ENCODE measurements around the gene TMOD4. TPM values are rescaled to one million over a fixed set of nuclear protein-coding genes. Genes with fewer than 3 reads are reported as not detected.

Gene TMOD4
- total and polyA plus RNA-seq, 8 donors = 0.47 to 0.81 (median 0.56) TPM; not detected in 4

DNA sequence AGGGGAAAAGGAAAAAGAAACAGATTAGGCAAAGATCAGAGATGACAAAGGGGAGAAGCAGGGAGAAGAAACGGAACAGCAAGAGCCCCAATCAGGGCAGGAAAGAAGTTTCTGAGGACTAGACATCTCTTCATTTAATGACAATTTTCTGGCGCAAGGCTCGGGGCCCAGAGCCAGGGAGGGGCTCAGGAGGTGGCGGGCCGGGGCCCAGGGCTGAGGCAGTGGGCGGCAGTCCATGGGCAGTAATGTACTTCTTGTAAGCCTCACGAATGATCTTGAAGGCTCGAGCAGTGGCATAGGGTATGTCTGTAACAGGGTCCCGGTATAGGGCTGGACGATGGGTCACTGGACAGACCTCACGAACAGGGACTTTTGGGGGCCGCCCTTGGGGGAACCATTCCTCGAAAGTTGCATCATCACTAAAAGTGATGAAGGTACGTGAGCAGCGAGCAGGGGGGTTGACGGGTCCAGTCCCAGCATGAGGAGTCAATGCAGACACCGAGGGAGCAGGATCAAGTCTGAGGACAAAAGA is 799 bp upstream of the TMOD4 start:
- Histone ChIP-seq H3K4me3 (no peak overlapping the region), H3K27ac (no peak overlapping the region), H3K27me3 (no peaks in the 10 kb centered on the region), H3K36me3 (peaks cover 0 to 43% (median 18%) of the 10 kb centered on the region in 3 donors), H3K4me1 (no peaks in the 10 kb centered on the region), H3K9me3 (no peaks in the 10 kb centered on the region)
- no peak for ATAC-seq
- no peak for DNase-seq
- FAIRE-seq = no peak
- intact Hi-C loops (cut with DNase I) = no loop called here
- TF ChIP-seq, protein P1, sequence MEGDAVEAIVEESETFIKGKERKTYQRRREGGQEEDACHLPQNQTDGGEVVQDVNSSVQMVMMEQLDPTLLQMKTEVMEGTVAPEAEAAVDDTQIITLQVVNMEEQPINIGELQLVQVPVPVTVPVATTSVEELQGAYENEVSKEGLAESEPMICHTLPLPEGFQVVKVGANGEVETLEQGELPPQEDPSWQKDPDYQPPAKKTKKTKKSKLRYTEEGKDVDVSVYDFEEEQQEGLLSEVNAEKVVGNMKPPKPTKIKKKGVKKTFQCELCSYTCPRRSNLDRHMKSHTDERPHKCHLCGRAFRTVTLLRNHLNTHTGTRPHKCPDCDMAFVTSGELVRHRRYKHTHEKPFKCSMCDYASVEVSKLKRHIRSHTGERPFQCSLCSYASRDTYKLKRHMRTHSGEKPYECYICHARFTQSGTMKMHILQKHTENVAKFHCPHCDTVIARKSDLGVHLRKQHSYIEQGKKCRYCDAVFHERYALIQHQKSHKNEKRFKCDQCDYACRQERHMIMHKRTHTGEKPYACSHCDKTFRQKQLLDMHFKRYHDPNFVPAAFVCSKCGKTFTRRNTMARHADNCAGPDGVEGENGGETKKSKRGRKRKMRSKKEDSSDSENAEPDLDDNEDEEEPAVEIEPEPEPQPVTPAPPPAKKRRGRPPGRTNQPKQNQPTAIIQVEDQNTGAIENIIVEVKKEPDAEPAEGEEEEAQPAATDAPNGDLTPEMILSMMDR (IDR thresholded peaks at IDR 0.05) = no peak
- 92 to 94% methylated on average over 17 of the region's 17 CpGs for WGBS, 2 donors

GRCh38 chr1:151175041-151175741 is 590 bp downstream of the TMOD4 start:
- Histone ChIP-seq H3K4me3 (no peak overlapping the region), H3K27me3 (no peaks in the 10 kb centered on the region), H3K27ac (no peak overlapping the region), H3K4me1 (no peaks in the 10 kb centered on the region), H3K9me3 (no peaks in the 10 kb centered on the region), H3K36me3 (peaks cover 0 to 30% (median 9%) of the 10 kb centered on the region in 3 donors)
- TF ChIP-seq, protein P1 (IDR thresholded peaks at IDR 0.05) = no peak
- ATAC-seq = no peak
- no peak for FAIRE-seq
- 68 to 77% methylated on average over 6 of the region's 6 CpGs for WGBS, 2 donors
- intact Hi-C loops (cut with DNase I) = no loop called here
- no peak for DNase-seq

DNA sequence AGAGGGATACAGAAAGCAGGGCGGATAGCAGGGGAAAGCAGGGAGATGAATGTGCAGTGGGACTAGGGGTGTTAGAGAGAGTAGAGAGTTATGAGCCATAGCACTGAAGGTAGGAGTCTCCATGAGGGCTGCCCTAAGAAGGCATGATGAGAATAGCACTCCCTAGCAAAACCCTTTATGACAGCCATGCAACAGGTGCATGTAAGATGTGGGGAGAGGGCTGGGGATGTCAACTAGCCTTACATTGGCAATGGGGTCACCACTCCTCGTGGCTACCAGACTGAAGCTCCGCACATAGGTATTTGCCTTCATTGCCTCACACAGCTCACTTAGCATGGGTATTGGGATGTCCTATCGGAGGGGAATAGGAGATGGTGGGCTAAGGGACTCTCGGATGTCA is 4.6 kb downstream of the TMOD4 start:
- no peaks in the 10 kb centered on the region for H3K9me3 ChIP-seq
- ATAC-seq = no peak
- H3K4me3 ChIP-seq = no peak overlapping the region
- peaks cover 0 to under 1% (median 0%) of the 10 kb centered on the region in 3 donors for H3K36me3 ChIP-seq
- H3K27me3 ChIP-seq = no peaks in the 10 kb centered on the region
- H3K27ac ChIP-seq = no peak overlapping the region
- DNase-seq = no peak
- TF ChIP-seq, protein P1 (IDR thresholded peaks at IDR 0.05) = no peak
- H3K4me1 ChIP-seq = peaks cover 5 to 8% (median 7%) of the 10 kb centered on the region in 3 donors
- whole genome bisulfite sequencing, 2 donors = 78 to 85% methylated on average over 5 of the region's 5 CpGs
- FAIRE-seq = no peak
- intact Hi-C loops (cut with DNase I) = no loop called here

GRCh38 chr1:151167116-151167515 is 8.7 kb downstream of the TMOD4 start:
- Histone ChIP-seq H3K9me3 (no peaks in the 10 kb centered on the region), H3K36me3 (no peaks in the 10 kb centered on the region), H3K27me3 (no peaks in the 10 kb centered on the region), H3K27ac (no peak overlapping the region), H3K4me3 (peak overlapping the region in 2 of 4 donors; percentile 68 to 72), H3K4me1 (peaks cover 7 to 13% (median 8%) of the 10 kb centered on the region in 3 donors)
- intact Hi-C loops (cut with DNase I) = no loop called here
- no peak for DNase-seq
- FAIRE-seq = no peak
- 87 to 95% methylated on average over 6 of the region's 6 CpGs for WGBS, 2 donors
- ATAC-seq = no peak
- TF ChIP-seq, protein P1 (IDR thresholded peaks at IDR 0.05) = no peak

DNA sequence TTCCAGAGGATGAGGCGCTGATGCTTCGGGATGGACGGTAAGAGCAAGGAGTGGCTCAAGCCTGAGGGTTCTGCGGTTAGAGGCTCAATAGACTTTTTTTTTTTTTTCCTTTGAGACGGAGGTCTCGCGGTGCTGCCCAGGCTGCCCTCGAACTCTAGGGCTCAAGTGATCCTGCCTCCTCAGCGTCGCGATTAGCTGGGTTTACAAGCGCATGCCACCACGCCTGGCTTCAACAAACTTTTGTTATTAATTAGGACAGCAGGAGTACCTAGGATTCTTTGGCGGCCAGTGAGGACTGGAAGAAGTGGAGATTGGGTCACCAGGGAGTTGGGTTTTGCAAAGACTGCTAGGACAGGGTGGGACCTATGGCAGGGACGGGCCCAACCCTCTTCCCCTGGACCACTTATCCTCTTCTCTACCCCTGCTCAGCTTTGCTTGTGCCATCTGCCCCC is 9.2 kb downstream of the TMOD4 start:
- TF ChIP-seq, protein P1 (IDR thresholded peaks at IDR 0.05) = no peak
- peaks cover 7 to 13% (median 8%) of the 10 kb centered on the region in 3 donors for H3K4me1 ChIP-seq
- peak overlapping the region in 1 of 4 donors; percentile 35 for H3K27ac ChIP-seq
- intact Hi-C loops (cut with DNase I) = no loop called here
- no peaks in the 10 kb centered on the region for H3K27me3 ChIP-seq
- H3K9me3 ChIP-seq = no peaks in the 10 kb centered on the region
- DNase-seq (no peak), ATAC-seq (no peak), FAIRE-seq (no peak)
- H3K36me3 ChIP-seq = no peaks in the 10 kb centered on the region
- 3% methylated on average over 15 of the region's 15 CpGs for WGBS, 2 donors
- H3K4me3 ChIP-seq = peak overlapping the region; percentile 49 to 72 (median 67)

All from pancreas (tissue), 10 donors.